Glutamatergic neuron (in vitro differentiated cells): Measurements from ENCODE around the gene LYPLA2. TPM values are rescaled to one million over a fixed set of nuclear protein-coding genes. Genes with fewer than 3 reads are reported as not detected.
A peak's percentile ranks its signal among the peaks of the same experiment; 100 is the strongest.
"Not testable (repeated sequence)": the region's sequence is repeated elsewhere in the genome, so short reads cannot be mapped to it uniquely, and the experiment has no call there.

Experiments
- DNase-seq: peaks from one replicate; pipeline ENCODE4 v3.0.0; 2022
- H3K27ac Mint-ChIP-seq: one replicate; pipeline ENCODE4 v1.8.0; 2020; ENCODE audit warnings: mild to moderate bottlenecking, mixed read lengths, inconsistent platforms; ENCODE audit not compliant: unreplicated experiment
- H3K27me3 Mint-ChIP-seq: one replicate; pipeline ENCODE4 v1.8.0; 2020; ENCODE audit warnings: mild to moderate bottlenecking, moderate library complexity, mixed read lengths, inconsistent platforms; ENCODE audit not compliant: unreplicated experiment
- H3K36me3 Mint-ChIP-seq: one replicate; pipeline ENCODE4 v1.8.0; 2020; ENCODE audit warnings: mild to moderate bottlenecking, mixed read lengths, inconsistent platforms; ENCODE audit not compliant: unreplicated experiment
- H3K4me1 Mint-ChIP-seq: one replicate; pipeline ENCODE4 v1.8.0; 2020; ENCODE audit warnings: mild to moderate bottlenecking, low read depth, mixed read lengths, inconsistent platforms; ENCODE audit not compliant: unreplicated experiment
- H3K4me3 Mint-ChIP-seq: one replicate; pipeline ENCODE4 v1.8.0; 2020; ENCODE audit warnings: mild to moderate bottlenecking, mixed read lengths, inconsistent platforms; ENCODE audit not compliant: unreplicated experiment
- H3K9me3 Mint-ChIP-seq: one replicate; pipeline ENCODE4 v1.8.0; 2020; ENCODE audit warnings: mild to moderate bottlenecking, moderate library complexity, mixed read lengths, inconsistent platforms; ENCODE audit not compliant: unreplicated experiment
- total RNA-seq: library from RNA; stranded (reverse); fragmentation: NEBNext Ultra II Directional; extraction: Animal tissue kit (Norgen Biotek cat#: 25700); gene quantifications from one replicate; pipeline ENCODE4 v1.2.1, GENCODE V29; 2021; ENCODE audit not compliant: unreplicated experiment
- TF ChIP-seq, protein P1 (sequence below): fragments of 200-600 bp; sonication (generic); IDR thresholded peaks from one replicate; pipeline ENCODE4 v1.5.0; 2021; ENCODE audit not compliant: partially characterized antibody, unreplicated experiment

Gene LYPLA2
- total RNA-seq, 1 donor from 2014 or later, result 191 TPM

- peaks cover 2% of the 10 kb centered on the region for H3K27me3 Mint-ChIP-seq
- H3K4me3 Mint-ChIP-seq, result peak within 1 kb of the TSS; percentile 93
- TF ChIP-seq, protein P1, sequence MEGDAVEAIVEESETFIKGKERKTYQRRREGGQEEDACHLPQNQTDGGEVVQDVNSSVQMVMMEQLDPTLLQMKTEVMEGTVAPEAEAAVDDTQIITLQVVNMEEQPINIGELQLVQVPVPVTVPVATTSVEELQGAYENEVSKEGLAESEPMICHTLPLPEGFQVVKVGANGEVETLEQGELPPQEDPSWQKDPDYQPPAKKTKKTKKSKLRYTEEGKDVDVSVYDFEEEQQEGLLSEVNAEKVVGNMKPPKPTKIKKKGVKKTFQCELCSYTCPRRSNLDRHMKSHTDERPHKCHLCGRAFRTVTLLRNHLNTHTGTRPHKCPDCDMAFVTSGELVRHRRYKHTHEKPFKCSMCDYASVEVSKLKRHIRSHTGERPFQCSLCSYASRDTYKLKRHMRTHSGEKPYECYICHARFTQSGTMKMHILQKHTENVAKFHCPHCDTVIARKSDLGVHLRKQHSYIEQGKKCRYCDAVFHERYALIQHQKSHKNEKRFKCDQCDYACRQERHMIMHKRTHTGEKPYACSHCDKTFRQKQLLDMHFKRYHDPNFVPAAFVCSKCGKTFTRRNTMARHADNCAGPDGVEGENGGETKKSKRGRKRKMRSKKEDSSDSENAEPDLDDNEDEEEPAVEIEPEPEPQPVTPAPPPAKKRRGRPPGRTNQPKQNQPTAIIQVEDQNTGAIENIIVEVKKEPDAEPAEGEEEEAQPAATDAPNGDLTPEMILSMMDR, result no peak
- DNase-seq, result peak; percentile 91
- H3K27ac Mint-ChIP-seq, result peak within 1 kb of the TSS; percentile 89
- peaks cover 2% of the 10 kb centered on the region for H3K4me1 Mint-ChIP-seq
- H3K9me3 Mint-ChIP-seq, result peaks cover 5% of the 10 kb centered on the region
- H3K36me3 Mint-ChIP-seq, result no peaks in the 10 kb centered on the region
Observed at GRCh38 chr1:23800400-23801337, 9.7 kb downstream of the LYPLA2 start, which contains the start of gene GALE. TSS of gene GALE (minus strand) at chr1:23800754. CDS start at chr1:23799007, 1,747 bp downstream.

DNA sequence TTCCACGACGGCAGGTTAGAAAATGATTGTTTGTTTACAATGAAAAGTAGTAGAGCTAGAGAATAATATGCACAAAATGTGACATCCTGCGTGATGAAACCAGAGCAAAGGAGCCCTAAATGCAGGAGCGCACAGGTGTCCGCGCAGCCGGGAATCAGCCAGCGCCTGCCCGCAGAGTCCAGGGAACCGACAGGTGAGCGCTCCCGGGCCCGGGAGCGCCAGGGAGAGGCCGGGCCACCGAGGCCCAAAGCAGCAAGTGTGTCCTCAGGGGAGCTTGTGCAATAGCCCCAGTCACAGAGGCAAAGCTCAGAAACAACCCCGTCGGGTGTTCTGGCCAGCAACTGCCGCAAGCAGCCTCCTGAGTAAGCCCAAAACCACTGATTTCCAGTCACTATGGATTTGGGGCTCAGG lies 10.4 kb downstream of the LYPLA2 start:
- peaks cover 2% of the 10 kb centered on the region for H3K4me1 Mint-ChIP-seq
- peak overlapping the region; percentile 91 for H3K4me3 Mint-ChIP-seq
- DNase-seq, result no peak
- peaks cover 5% of the 10 kb centered on the region for H3K9me3 Mint-ChIP-seq
- peak overlapping the region; percentile 48 for H3K27ac Mint-ChIP-seq
- TF ChIP-seq, protein P1, result no peak
- no peaks in the 10 kb centered on the region for H3K36me3 Mint-ChIP-seq
- H3K27me3 Mint-ChIP-seq, result peaks cover 2% of the 10 kb centered on the region

DNA sequence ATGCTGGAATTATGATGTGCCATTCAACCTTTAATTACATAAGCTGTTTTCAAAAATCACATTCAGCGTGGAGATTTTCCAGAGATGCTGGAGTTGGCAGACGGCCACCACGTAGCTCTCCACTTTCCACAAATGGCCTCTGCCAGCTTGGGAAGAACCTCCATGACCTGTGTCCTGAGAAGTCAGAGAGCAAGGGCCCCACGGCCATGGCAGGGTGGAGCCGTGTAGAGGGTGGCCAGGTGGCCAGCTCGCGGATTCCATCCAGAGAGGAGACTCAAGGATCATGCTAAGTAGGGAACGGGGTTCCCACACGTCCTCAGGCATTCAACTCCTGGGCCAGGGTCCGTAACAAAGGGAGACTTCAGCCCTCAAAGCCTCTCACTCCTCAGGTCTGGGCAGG lies 10.9 kb downstream of the LYPLA2 start:
- H3K27ac Mint-ChIP-seq, result no peak overlapping the region
- H3K9me3 Mint-ChIP-seq, result peaks cover 5% of the 10 kb centered on the region
- TF ChIP-seq, protein P1, result no peak
- H3K27me3 Mint-ChIP-seq, result peaks cover 2% of the 10 kb centered on the region
- no peaks in the 10 kb centered on the region for H3K36me3 Mint-ChIP-seq
- H3K4me3 Mint-ChIP-seq, result peak overlapping the region; percentile 46
- peaks cover 2% of the 10 kb centered on the region for H3K4me1 Mint-ChIP-seq
- no peak for DNase-seq

GRCh38 chr1:23802809-23803342 lies 11.9 kb downstream of the LYPLA2 start:
- H3K9me3 Mint-ChIP-seq, DNase-seq, H3K36me3 Mint-ChIP-seq, H3K27ac Mint-ChIP-seq, H3K4me3 Mint-ChIP-seq, H3K4me1 Mint-ChIP-seq, H3K27me3 Mint-ChIP-seq: not testable (repeated sequence)

- Mint-ChIP-seq H3K4me1 (peaks cover 2% of the 10 kb centered on the region), H3K27me3 (peaks cover 2% of the 10 kb centered on the region), H3K27ac (no peak overlapping the region), H3K36me3 (no peaks in the 10 kb centered on the region), H3K4me3 (no peak overlapping the region), H3K9me3 (peaks cover 5% of the 10 kb centered on the region)
- no peak for DNase-seq
- TF ChIP-seq, protein P1, result no peak
Observed at GRCh38 chr1:23803674-23804073, 12.7 kb downstream of the LYPLA2 start.
